Left hindlimb (tissue), 1 donor: ENCODE measurements around the gene GASK1A.

Source experiments
- DNase-seq: peaks from one replicate; pipeline ENCODE4 v3.0.0-alpha.2; 2018

GASK1A gene

GRCh38 chr3:43094851-43095250 is 115.7 kb downstream of the GASK1A start:
- DNase-seq, result no peak

- DNase-seq, result no peak
Measured at GRCh38 chr3:43095370-43095769, 116.3 kb downstream of the GASK1A start.

- no peak for DNase-seq
Measured at GRCh38 chr3:43096761-43097160, 117.7 kb downstream of the GASK1A start.

GRCh38 chr3:43097400-43098080 is 118.4 kb downstream of the GASK1A start:
- no peak for DNase-seq

DNA sequence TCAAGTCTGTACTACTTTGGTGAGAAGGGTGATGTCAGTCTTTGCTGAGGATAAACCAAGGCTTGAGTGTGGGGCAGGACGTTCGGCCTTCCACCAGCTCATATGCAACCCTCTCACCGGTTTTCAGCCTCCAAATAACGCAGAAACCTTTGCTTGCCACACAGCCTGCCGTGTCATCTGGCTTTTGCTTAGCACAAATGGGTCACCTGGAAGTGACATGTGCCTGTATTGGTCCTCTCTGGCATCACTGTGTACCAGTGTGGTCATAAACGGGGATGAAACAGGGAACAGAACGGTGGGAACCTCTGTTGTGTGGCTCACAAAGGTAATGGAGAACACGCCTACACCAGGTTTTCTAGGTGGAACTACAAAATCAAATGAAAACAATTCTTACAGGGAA is 119.7 kb downstream of the GASK1A start:
- DNase-seq, result no peak

DNA sequence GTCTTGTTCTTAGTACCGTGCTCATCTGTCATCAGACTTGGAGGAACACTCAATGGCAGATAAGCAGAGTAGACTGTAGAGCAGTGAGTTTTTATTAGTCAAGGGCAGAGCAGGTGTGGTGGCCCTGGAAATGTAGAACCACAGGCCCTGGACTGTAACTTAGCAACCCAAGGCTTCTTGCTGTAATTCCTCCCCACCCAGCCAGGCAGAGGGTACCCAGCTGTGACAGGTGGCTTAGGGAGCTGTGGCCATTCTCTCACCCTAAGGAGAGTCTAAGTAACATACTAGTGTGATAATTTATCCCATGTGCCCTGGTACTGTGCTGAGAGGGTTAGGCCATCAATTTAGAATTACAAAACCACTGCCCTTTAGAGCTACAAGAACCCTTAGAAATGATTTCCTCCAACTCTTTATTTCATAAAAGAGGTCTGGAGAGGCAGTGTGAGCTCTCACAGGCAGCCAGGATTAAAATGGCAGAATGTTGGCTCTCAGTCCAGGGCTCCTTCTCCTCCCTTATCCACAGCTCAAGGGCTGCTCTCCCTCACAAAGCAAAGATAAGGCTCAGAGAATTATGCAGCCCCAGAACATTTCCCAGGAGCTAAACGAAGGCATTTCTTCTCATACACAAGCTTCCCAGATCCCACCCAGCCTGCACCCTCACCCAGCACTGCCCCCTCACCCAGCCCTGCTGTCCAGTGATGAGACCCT is 123.8 kb downstream of the GASK1A start:
- no peak for DNase-seq

GRCh38 chr3:43104039-43104438 is 124.9 kb downstream of the GASK1A start:
- no peak for DNase-seq

- peak; percentile 36 for DNase-seq
Measured at GRCh38 chr3:43104660-43105595, 125.8 kb downstream of the GASK1A start.

DNA sequence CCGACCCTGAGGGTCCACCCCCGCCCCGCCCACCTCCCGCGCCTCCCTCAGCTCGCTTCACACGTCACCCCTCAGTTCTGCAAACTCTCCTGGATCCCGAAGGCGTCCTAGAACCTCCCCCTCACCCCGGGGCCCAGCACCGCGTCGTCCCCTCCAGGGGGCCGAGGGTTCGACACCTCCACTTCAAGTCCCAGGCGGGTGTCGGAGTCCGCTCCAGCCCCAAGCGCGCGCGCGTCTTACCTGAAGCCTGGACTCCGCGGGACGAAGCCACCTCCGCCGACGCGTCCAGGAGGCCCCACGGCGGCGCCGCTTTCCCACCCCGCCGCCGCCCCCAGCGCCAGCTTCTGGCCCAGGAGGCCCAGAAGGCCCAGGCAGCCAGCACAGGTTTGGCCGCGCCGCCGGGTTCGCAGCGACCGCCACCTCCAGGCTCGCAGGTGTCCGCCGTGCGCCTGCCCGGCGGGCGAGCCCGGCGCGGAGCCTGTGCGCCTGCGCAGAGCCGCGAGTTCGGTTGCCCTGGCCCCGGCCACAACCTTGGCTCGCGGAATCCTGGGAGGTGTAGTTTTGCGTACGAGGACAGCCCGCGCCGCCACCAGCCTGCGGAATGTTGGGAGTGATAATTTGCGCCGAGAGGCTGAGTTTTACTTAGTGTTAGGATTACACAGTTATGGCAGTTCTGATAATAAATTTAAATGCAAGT is 126.6 kb downstream of the GASK1A start, which contains the start of gene POMGNT2:
Gene POMGNT2, minus strand, starts transcription at position 484 of the 697 bp plus-strand sequence. CDS start 24,648 bp downstream, outside the sequence.
- peak; percentile 91 for DNase-seq

- no peak for DNase-seq
Measured at GRCh38 chr3:43106293-43106628, 127.2 kb downstream of the GASK1A start.
